ENCODE measurements around the gene MAGI1. TPM values are rescaled to one million over a fixed set of nuclear protein-coding genes. Genes with fewer than 3 reads are reported as not detected.

Gene MAGI1
- total RNA-seq, 1 experiment from 2014 or later, result 58.2 TPM

- TF ChIP-seq ETV6 (CRISPR knock-in tag; IDR thresholded peaks at IDR 0.05), result no peak
- TF ChIP-seq SP1 (CRISPR knock-in tag; conservative IDR thresholded peaks at IDR 0.05), result no peak
These were observed 103.0 kb downstream of the MAGI1 start (continued) for GRCh38 chr3:65935724-65936123.

- Mint-ChIP-seq H3K27ac (no peak overlapping the region), H3K4me1 (peaks cover 38% of the 10 kb centered on the region), H3K4me3 (no peak overlapping the region), H3K36me3 (peaks cover 9% of the 10 kb centered on the region), H3K27me3 (ENCODE audit: low read depth) (no peaks in the 10 kb centered on the region), H3K9me3 (peaks cover 11% of the 10 kb centered on the region)
- no peak for DNase-seq (ENCODE audit: low spot score)
- no peak for ATAC-seq
- ChIA-PET CTCF (no interaction called here), POLR2A (no interaction called here)
- TF ChIP-seq, protein P1, sequence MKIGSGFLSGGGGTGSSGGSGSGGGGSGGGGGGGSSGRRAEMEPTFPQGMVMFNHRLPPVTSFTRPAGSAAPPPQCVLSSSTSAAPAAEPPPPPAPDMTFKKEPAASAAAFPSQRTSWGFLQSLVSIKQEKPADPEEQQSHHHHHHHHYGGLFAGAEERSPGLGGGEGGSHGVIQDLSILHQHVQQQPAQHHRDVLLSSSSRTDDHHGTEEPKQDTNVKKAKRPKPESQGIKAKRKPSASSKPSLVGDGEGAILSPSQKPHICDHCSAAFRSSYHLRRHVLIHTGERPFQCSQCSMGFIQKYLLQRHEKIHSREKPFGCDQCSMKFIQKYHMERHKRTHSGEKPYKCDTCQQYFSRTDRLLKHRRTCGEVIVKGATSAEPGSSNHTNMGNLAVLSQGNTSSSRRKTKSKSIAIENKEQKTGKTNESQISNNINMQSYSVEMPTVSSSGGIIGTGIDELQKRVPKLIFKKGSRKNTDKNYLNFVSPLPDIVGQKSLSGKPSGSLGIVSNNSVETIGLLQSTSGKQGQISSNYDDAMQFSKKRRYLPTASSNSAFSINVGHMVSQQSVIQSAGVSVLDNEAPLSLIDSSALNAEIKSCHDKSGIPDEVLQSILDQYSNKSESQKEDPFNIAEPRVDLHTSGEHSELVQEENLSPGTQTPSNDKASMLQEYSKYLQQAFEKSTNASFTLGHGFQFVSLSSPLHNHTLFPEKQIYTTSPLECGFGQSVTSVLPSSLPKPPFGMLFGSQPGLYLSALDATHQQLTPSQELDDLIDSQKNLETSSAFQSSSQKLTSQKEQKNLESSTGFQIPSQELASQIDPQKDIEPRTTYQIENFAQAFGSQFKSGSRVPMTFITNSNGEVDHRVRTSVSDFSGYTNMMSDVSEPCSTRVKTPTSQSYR (CRISPR knock-in tag; IDR thresholded peaks at IDR 0.05), result no peak
- TF ChIP-seq ZNF263 (CRISPR knock-in tag; IDR thresholded peaks at IDR 0.05; ENCODE audit: low read depth) (no peak), ESRRA (CRISPR knock-in tag; IDR thresholded peaks at IDR 0.05; ENCODE audit: borderline replicate concordance) (no peak), SOX15 (CRISPR knock-in tag; IDR thresholded peaks at IDR 0.05) (no peak), ZNF232 (CRISPR knock-in tag; IDR thresholded peaks at IDR 0.05) (no peak), FOXJ3 (CRISPR knock-in tag; IDR thresholded peaks at IDR 0.05; ENCODE audit: borderline replicate concordance) (no peak), ETV6 (CRISPR knock-in tag; IDR thresholded peaks at IDR 0.05) (no peak), NR2C2 (CRISPR knock-in tag; IDR thresholded peaks at IDR 0.05) (no peak), JUN (CRISPR knock-in tag; IDR thresholded peaks at IDR 0.05) (no peak), MXD4 (CRISPR knock-in tag; IDR thresholded peaks at IDR 0.05; ENCODE audit: borderline replicate concordance) (no peak)
- TF ChIP-seq, protein P2, sequence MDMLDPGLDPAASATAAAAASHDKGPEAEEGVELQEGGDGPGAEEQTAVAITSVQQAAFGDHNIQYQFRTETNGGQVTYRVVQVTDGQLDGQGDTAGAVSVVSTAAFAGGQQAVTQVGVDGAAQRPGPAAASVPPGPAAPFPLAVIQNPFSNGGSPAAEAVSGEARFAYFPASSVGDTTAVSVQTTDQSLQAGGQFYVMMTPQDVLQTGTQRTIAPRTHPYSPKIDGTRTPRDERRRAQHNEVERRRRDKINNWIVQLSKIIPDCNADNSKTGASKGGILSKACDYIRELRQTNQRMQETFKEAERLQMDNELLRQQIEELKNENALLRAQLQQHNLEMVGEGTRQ (CRISPR knock-in tag; IDR thresholded peaks at IDR 0.05), result no peak
These were observed 108.1 kb downstream of the MAGI1 start for GRCh38 chr3:65930648-65931047.

DNA sequence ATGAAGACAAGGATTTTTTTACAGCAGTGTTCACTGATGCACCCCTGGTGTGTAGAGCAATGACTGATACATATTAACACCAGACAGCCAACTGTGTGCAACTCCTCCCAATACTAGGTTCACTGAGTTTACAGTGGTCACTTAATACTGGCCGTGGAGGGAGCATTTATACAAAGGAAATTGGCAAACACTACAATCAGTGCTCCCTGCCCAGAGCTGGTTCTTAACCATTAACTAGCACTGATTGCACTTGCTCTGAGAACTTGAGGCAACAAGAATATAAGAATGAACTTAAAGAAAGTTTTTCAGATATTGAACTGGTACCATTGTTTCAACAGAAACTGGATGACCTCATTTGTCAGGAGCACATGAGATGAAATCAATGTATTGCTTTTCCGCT, 110.6 kb downstream of the MAGI1 start:
- Mint-ChIP-seq H3K27me3 (ENCODE audit: low read depth) (no peaks in the 10 kb centered on the region), H3K4me3 (no peak overlapping the region), H3K9me3 (peaks cover 5% of the 10 kb centered on the region), H3K27ac (peak overlapping the region; percentile 72), H3K4me1 (peaks cover 52% of the 10 kb centered on the region), H3K36me3 (peaks cover 4% of the 10 kb centered on the region)
- POLR2A ChIA-PET, result no interaction called here
- peak; percentile 23; the same call in 1 of the 2 replicates for ATAC-seq
- CTCF ChIA-PET, result no interaction called here
- no peak for DNase-seq (ENCODE audit: low spot score)
- no peak for TF ChIP-seq CTCF (IDR thresholded peaks at IDR 0.05)
- TF ChIP-seq MAX (CRISPR knock-in tag; IDR thresholded peaks at IDR 0.05), result 0 out of 2 replicates have a peak, but pooled peaks have one; percentile 15

DNA sequence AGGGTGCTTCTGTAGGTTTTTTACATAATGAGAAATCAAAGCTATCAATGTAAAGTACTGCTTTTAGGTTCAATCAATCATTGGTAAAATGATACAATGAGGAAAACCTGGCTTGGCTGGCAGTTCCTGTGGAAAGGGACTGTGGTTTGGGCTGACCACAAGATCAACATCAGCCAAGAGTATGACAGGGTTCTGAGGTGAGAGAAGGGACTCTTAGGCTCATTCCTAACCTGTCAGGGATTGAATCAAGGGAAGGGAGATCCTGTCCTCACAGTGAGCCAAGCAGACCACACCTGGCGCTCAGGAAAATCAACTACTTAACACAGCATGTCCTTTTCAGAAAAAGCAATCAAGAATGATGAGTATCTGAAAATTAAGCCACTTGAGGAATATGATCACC, 111.1 kb downstream of the MAGI1 start:
- TF ChIP-seq, protein P3, sequence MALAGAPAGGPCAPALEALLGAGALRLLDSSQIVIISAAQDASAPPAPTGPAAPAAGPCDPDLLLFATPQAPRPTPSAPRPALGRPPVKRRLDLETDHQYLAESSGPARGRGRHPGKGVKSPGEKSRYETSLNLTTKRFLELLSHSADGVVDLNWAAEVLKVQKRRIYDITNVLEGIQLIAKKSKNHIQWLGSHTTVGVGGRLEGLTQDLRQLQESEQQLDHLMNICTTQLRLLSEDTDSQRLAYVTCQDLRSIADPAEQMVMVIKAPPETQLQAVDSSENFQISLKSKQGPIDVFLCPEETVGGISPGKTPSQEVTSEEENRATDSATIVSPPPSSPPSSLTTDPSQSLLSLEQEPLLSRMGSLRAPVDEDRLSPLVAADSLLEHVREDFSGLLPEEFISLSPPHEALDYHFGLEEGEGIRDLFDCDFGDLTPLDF (CRISPR knock-in tag; IDR thresholded peaks at IDR 0.05), result no peak
- TF ChIP-seq CREB1 (CRISPR knock-in tag; IDR thresholded peaks at IDR 0.05) (no peak), ATF3 (CRISPR knock-in tag; conservative IDR thresholded peaks at IDR 0.05) (no peak), NFATC4 (CRISPR knock-in tag; IDR thresholded peaks at IDR 0.05) (no peak), FOXP4 (CRISPR knock-in tag; IDR thresholded peaks at IDR 0.05) (no peak), ZNF138 (CRISPR knock-in tag; conservative IDR thresholded peaks at IDR 0.05) (no peak), MAX (CRISPR knock-in tag; IDR thresholded peaks at IDR 0.05) (no peak)
- peak; percentile 61 for ATAC-seq
- ChIA-PET CTCF (no interaction called here), POLR2A (no interaction called here)
- H3K36me3 Mint-ChIP-seq, result no peaks in the 10 kb centered on the region
- no peak overlapping the region for H3K4me3 Mint-ChIP-seq
- H3K4me1 Mint-ChIP-seq, result peaks cover 52% of the 10 kb centered on the region
- H3K27ac Mint-ChIP-seq, result peak overlapping the region; percentile 72; the same call in 1 of the 2 replicates
- H3K9me3 Mint-ChIP-seq, result no peaks in the 10 kb centered on the region
- no peak for DNase-seq (ENCODE audit: low spot score)
- H3K27me3 Mint-ChIP-seq (ENCODE audit: low read depth), result no peaks in the 10 kb centered on the region

Data from WTC11 (cell line).